Hematopoietic multipotent progenitor cell treated with erythropoietin and hydrocortisone succinate and interleukin-3 and kit ligand, for 15 days (in vitro differentiated cells): ENCODE measurements around the gene YPEL3.
"Not testable (repeated sequence)": the region's sequence is repeated elsewhere in the genome, so short reads cannot be mapped to it uniquely, and the experiment has no call there.

Source experiments
- DNase-seq: peaks from one replicate; pipeline ENCODE4 v3.0.0-alpha.2; 2015; ENCODE audit warnings: low spot score

The YPEL3 gene

GRCh38 chr16:30116291-30117207 is 20.5 kb upstream of the YPEL3 start:
- no peak for DNase-seq

GRCh38 chr16:30115238-30115637 is 19.2 kb upstream of the YPEL3 start:
- DNase-seq = no peak

GRCh38 chr16:30114833-30115232 is 18.8 kb upstream of the YPEL3 start:
- not testable (repeated sequence) for DNase-seq

- no peak for DNase-seq
Observed at GRCh38 chr16:30114411-30114810, 18.4 kb upstream of the YPEL3 start.

- no peak for DNase-seq
Observed at GRCh38 chr16:30113711-30114333, 17.8 kb upstream of the YPEL3 start.

GRCh38 chr16:30113031-30113710 is 17.2 kb upstream of the YPEL3 start, which contains the start of gene GDPD3:
TSS of gene GDPD3 (minus strand) at chr16:30113537. CDS start at chr16:30113478, 59 bp downstream.
- DNase-seq = no peak

GRCh38 chr16:30112197-30113030 is 16.4 kb upstream of the YPEL3 start:
- DNase-seq = peak; percentile 53

- DNase-seq = no peak
Observed at GRCh38 chr16:30110661-30111060, 14.6 kb upstream of the YPEL3 start.

GRCh38 chr16:30108059-30108850 is 12.2 kb upstream of the YPEL3 start:
- no peak for DNase-seq

GRCh38 chr16:30104492-30104891 is 8.5 kb upstream of the YPEL3 start:
- no peak for DNase-seq

- no peak for DNase-seq
Observed at GRCh38 chr16:30104090-30104489, 8.1 kb upstream of the YPEL3 start.

GRCh38 chr16:30096862-30097563 is 1.0 kb upstream of the YPEL3 start:
- no peak for DNase-seq

GRCh38 chr16:30095166-30096078 is 591 bp downstream of the YPEL3 start:
- peak; percentile 36 for DNase-seq

GRCh38 chr16:30094541-30095165 is 1.4 kb downstream of the YPEL3 start:
- DNase-seq = no peak

- DNase-seq = peak; percentile 45
Observed at GRCh38 chr16:30092373-30093010, 3.5 kb downstream of the YPEL3 start.

GRCh38 chr16:30091474-30092372 is 4.3 kb downstream of the YPEL3 start, which contains the start of gene TBX6:
TSS of gene TBX6 (minus strand) at chr16:30091924. CDS start at chr16:30091193, 731 bp downstream.
- DNase-seq = peak; percentile 92
